ENCODE results near the gene MMP17. TPM values are rescaled to one million over a fixed set of nuclear protein-coding genes. Genes with fewer than 3 reads are reported as not detected.

The MMP17 gene
- total RNA-seq, 1 experiment from 2014 or later: 36.1 TPM

GRCh38 chr12:131810726-131811125 lies 17.5 kb upstream of the MMP17 start:
- H3K36me3 ChIP-seq (replicated peaks; ENCODE audit: control insufficient read depth, insufficient read depth, low read length): no peaks in the 10 kb centered on the region
- peak; percentile 75 for DNase-seq
- H3K27me3 ChIP-seq (ENCODE audit: control insufficient read depth, insufficient read depth, low read length): no peaks in the 10 kb centered on the region
- no peak overlapping the region for H3K4me3 ChIP-seq (ENCODE audit: insufficient read depth, low read depth, low read length)

DNA sequence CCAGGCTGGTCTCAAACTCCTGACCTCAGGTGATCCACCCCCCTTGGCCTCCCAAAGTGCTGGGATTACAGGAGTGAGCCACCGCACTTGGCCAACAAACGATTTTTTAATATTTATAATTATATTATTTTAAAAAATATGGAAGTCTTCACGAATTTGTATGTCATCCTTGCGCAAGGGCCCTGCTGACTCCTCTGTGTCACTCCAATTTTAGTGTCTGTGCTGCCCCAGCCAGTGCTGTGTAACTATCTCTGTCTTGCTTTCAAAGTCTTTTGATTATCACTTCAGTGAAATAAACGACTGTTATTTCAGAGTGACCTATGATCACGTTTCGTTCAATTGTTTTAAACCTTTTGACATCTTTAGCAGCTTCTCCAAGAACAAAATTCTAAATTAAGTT lies 13.1 kb upstream of the MMP17 start:
- Histone ChIP-seq H3K36me3 (replicated peaks; ENCODE audit: control insufficient read depth, insufficient read depth, low read length) (no peaks in the 10 kb centered on the region), H3K27me3 (ENCODE audit: control insufficient read depth, insufficient read depth, low read length) (no peaks in the 10 kb centered on the region), H3K4me3 (ENCODE audit: insufficient read depth, low read depth, low read length) (no peak overlapping the region)
- DNase-seq: no peak

DNA sequence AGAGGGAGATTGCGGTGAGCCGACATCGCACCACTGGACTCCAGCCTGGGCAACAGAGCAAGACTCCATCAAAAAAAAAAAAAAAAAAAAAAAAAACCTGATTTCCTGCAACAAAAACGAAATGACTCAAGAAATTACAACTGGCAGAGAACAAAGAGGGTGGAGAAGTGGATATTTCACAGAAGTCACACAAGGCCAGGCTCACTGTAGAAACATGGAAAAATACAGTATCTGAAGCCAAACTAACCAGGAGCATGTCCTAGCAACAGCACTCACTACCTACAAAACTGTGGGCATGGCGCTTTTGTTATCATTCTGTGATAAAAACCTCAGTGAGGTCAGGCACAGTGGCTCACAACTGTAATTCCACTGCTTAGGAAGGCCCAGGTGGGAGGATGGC lies 11.7 kb upstream of the MMP17 start:
- DNase-seq: no peak
- H3K27me3 ChIP-seq (ENCODE audit: control insufficient read depth, insufficient read depth, low read length): no peaks in the 10 kb centered on the region
- H3K4me3 ChIP-seq (ENCODE audit: insufficient read depth, low read depth, low read length): no peak overlapping the region
- H3K36me3 ChIP-seq (replicated peaks; ENCODE audit: control insufficient read depth, insufficient read depth, low read length): no peaks in the 10 kb centered on the region

DNA sequence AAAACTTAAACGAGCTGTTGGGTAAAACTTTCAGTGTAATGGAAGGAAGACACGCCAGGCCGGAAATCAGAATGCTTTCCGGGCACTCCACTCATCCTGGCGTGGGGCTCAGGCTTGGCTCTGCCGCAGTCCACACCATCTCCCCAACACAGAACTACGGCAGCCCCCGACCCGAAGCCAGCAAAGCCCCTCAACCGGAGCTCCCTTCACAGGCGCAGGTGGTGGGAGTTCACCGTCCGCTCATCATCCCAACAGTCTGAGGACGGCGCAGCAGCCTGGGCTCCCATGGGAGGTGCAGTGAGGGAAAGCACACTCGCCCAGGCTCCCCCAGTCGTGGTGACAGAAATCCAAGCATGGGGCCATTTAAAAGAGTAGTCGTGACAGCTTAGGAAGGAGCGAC lies 11.0 kb upstream of the MMP17 start:
- H3K27me3 ChIP-seq (ENCODE audit: control insufficient read depth, insufficient read depth, low read length): no peaks in the 10 kb centered on the region
- peak; percentile 35 for DNase-seq
- H3K36me3 ChIP-seq (replicated peaks; ENCODE audit: control insufficient read depth, insufficient read depth, low read length): no peaks in the 10 kb centered on the region
- H3K4me3 ChIP-seq (ENCODE audit: insufficient read depth, low read depth, low read length): no peak overlapping the region

DNA sequence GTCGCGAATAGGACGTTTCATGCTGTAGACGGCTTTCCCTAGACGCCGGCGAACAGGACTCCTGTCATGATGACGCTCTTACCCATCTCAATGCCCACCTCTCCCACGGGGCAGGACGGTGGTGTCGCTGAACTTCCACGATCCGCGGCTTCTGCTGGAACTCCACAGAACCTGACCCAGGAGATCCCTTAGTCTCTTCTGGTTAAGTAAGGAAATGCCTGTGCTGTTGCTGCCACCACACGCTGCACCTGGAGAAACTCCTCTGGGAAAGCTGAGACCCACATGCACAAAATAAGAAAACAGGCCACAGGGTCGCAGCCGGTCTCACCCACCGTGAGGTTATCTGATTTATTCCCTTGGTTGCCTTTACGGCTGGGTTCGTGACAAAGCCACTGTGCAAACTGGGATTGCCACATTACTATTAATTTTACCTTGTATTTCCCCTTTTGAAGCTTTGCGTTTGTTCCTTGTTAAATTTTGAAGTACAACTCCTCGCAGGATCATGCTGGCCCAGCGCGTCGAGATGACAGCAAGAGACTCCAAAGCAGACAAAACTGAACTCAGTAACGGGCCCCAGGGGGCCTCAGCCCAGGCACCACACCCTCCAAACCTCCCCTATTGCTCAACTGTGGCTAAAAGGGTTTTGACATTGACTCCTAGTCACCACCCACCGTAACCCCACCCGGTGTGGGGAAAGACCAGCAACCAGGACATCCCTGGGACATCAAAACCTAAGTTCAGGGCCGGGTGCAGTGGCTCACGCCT lies 9.2 kb upstream of the MMP17 start:
- DNase-seq: peak; percentile 35
- Histone ChIP-seq H3K4me3 (ENCODE audit: insufficient read depth, low read depth, low read length) (no peak overlapping the region), H3K27me3 (ENCODE audit: control insufficient read depth, insufficient read depth, low read length) (no peaks in the 10 kb centered on the region), H3K36me3 (replicated peaks; ENCODE audit: control insufficient read depth, insufficient read depth, low read length) (no peaks in the 10 kb centered on the region)

DNA sequence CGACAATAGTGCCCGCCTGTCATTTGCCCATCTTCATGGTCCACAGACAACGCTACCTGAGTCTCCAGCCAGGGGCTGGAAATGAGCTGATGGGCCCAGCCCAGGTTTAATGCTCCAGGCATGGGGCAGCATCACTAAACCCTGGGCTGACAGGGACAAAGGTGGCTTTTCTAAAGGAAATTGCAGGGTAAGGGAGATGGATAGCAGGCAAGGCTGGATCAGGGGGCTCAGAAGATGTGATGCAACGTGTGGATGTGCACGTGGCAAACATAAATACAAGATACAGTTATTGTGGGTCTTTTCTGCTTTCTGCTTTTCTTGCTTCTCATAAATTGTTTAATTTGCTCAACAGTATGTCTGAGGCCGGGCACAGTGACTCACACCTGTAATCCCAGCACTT lies 3.7 kb upstream of the MMP17 start:
- Histone ChIP-seq H3K27me3 (ENCODE audit: control insufficient read depth, insufficient read depth, low read length) (peaks cover 9% of the 10 kb centered on the region), H3K4me3 (ENCODE audit: insufficient read depth, low read depth, low read length) (no peak overlapping the region), H3K36me3 (replicated peaks; ENCODE audit: control insufficient read depth, insufficient read depth, low read length) (no peaks in the 10 kb centered on the region)
- DNase-seq: no peak

- no peak for DNase-seq
- peaks cover 18% of the 10 kb centered on the region for H3K27me3 ChIP-seq (ENCODE audit: control insufficient read depth, insufficient read depth, low read length)
- H3K36me3 ChIP-seq (replicated peaks; ENCODE audit: control insufficient read depth, insufficient read depth, low read length): no peaks in the 10 kb centered on the region
- no peak overlapping the region for H3K4me3 ChIP-seq (ENCODE audit: insufficient read depth, low read depth, low read length)
Measured at GRCh38 chr12:131825146-131825892, 2.9 kb upstream of the MMP17 start.

DNA sequence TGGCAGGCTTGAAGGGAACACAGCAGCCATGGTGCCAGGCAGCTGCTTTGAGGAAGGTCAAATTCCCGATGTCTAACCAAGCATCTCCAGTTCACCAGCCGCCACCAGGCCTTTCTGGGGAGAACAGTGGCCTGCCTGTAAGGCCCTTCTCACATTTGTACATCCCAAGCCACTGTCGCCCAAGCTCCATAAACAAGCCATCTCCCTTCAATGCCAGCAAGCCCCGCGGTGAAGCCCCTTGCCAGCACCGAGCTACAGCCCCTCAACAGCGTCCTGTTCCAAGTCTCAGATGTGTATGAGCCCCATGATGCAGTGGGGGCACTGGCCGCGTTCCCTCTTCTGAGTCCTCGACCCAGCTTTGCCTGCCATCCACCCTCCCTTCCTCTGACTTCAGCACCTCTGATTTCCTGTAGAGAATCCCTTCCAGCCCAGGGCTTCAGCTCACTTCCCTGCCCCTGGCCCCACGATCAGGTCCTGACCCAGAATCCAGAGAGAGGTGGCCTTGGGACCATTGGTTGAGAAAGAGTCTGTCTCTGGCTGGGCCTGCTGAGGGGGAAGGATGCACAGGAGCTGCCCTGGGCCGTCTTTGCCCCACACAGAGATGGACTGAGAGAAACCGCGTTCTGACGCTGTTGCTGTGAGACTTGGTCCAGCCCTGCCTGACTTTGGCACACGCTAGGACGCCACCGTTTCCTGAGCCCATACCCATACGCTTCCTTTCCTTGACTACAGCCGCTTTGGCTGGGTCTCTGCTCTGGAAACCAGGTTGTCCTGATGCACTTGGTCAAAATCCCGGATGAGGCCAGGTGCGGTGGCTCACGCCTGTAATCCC lies 1.9 kb upstream of the MMP17 start:
- Histone ChIP-seq H3K27me3 (ENCODE audit: control insufficient read depth, insufficient read depth, low read length) (peaks cover 28% of the 10 kb centered on the region), H3K36me3 (replicated peaks; ENCODE audit: control insufficient read depth, insufficient read depth, low read length) (no peaks in the 10 kb centered on the region), H3K4me3 (ENCODE audit: insufficient read depth, low read depth, low read length) (no peak overlapping the region)
- no peak for DNase-seq

DNA sequence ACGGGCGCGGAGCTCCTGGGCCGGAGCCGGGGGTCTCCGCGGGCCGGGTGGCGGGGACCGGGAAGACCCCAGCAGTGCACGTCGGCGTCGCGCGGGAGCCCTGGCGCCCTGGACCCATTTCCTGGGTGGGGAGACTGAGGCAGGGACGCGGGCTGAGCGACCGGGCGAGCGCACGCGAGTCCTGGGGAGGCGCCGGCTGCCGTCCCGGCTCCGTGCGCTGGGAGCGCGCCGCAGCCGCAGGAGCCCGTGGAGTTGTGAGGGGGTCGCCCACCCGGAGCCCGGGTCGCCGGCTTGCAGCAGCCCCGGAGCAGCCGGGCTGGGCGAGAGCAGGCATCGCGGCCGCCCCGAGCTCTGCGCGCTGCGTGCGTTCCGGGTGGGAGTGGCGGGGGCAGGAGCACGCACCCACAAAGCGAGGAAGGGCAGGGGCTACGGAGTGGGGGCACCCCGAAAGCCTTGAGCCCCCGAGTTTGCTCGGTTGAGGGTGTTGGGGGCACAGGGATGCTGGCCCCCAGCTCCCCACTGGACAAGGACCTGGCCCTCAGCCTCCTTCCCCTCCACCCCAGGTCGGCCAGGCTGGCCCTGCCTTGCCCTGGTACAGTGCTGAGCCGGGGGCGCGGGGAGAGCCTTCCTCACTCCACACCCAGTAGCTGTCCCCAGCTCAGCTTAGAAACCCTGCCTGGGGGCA lies 620 bp downstream of the MMP17 start:
- DNase-seq: peak; percentile 87
- peaks cover 29% of the 10 kb centered on the region for H3K27me3 ChIP-seq (ENCODE audit: control insufficient read depth, insufficient read depth, low read length)
- no peaks in the 10 kb centered on the region for H3K36me3 ChIP-seq (replicated peaks; ENCODE audit: control insufficient read depth, insufficient read depth, low read length)
- H3K4me3 ChIP-seq (ENCODE audit: insufficient read depth, low read depth, low read length): peak overlapping the region; percentile 51

DNA sequence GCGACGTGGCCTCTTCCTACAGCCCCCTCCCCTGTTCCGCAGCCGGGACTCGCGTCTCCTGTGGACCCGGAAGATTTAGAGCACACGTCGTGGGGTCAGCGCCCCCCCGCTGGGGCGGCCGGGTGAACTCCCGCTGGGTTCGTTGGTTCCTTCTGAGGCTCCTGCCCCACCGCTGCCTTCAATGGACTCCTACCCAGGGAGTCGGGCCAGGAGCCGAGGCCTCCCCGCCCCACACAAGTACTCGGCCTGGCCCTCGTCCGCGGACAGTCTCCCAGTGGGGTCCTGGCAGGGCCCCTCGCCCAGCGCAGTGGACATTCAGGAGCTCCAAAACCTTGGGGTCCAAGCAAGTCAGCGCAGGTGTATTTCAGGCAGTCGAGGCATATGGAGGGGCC lies 1.2 kb downstream of the MMP17 start:
- DNase-seq: no peak
- peak overlapping the region; percentile 51 for H3K4me3 ChIP-seq (ENCODE audit: insufficient read depth, low read depth, low read length)
- H3K36me3 ChIP-seq (replicated peaks; ENCODE audit: control insufficient read depth, insufficient read depth, low read length): no peaks in the 10 kb centered on the region
- H3K27me3 ChIP-seq (ENCODE audit: control insufficient read depth, insufficient read depth, low read length): peaks cover 29% of the 10 kb centered on the region

DNA sequence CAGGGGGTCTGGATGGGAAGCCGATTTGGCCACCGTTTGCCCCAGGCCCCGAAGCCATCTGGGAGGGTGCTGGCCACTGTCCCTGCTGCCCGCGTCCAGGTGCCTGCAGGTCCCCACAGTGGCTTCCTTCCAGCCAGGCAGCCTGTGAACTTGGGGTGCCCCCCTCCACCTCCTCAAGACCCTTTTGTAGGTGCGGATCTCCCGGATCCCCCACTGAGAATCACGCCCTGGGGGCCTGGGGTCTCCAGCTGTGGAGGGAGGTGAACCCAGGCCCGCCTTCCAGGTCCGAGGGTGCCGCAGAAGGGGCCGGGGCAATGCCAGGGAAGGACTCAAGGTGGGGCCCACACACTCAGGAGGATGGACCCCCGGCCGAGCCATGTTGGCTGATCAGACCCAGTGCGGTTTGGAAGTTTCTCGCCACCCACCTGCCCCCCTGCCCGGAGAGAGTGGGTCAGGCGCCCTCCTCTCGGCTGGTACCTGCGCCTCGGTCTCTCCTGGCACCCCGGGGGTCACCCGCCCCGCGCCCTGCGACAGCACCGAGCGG lies 1.7 kb downstream of the MMP17 start:
- Histone ChIP-seq H3K27me3 (ENCODE audit: control insufficient read depth, insufficient read depth, low read length) (peaks cover 29% of the 10 kb centered on the region), H3K4me3 (ENCODE audit: insufficient read depth, low read depth, low read length) (peak overlapping the region; percentile 51), H3K36me3 (replicated peaks; ENCODE audit: control insufficient read depth, insufficient read depth, low read length) (no peaks in the 10 kb centered on the region)
- DNase-seq: peak; percentile 81

GRCh38 chr12:131830335-131830913 lies 2.2 kb downstream of the MMP17 start:
- Histone ChIP-seq H3K36me3 (replicated peaks; ENCODE audit: control insufficient read depth, insufficient read depth, low read length) (no peaks in the 10 kb centered on the region), H3K27me3 (ENCODE audit: control insufficient read depth, insufficient read depth, low read length) (peaks cover 29% of the 10 kb centered on the region), H3K4me3 (ENCODE audit: insufficient read depth, low read depth, low read length) (peak overlapping the region; percentile 51)
- DNase-seq: peak; percentile 88

DNA sequence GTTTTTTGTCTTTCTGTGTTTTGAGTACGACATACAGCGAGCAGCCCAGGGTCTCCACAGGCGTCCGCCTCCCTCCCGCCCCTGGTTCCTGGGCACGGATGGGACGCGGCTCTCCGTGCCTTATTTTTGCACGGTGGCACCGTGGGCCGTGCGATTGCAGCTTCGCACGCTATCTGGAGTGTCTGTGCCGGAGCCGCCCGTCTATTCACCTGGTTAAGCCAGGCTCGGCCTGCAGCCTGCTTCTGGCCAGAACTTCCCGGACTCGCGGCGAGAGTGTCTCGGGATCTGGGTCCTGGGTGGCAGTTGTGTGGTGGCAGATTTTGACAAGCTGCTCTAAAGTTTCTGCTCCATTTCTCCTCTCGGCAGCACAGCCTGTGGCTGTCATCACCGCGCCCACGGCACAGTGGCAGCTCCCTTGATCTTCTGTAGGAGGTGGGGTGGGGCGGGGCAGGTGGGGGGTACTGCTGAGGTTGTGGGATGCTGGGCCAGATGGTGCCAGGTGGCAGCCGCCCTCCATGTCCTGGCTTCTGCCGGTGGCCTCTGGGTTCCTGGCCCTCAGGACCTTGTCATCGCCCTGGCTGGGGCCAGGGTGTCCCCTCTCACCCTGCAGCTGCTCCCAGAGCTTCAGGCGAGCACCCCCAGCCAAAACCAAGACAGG lies 2.9 kb downstream of the MMP17 start:
- no peak for DNase-seq
- H3K27me3 ChIP-seq (ENCODE audit: control insufficient read depth, insufficient read depth, low read length): peaks cover 29% of the 10 kb centered on the region
- H3K36me3 ChIP-seq (replicated peaks; ENCODE audit: control insufficient read depth, insufficient read depth, low read length): no peaks in the 10 kb centered on the region
- H3K4me3 ChIP-seq (ENCODE audit: insufficient read depth, low read depth, low read length): peak overlapping the region; percentile 51
